NCI-H460 (cell line): ENCODE data around the gene DSPP. TPM values are rescaled to one million over a fixed set of nuclear protein-coding genes. Genes with fewer than 3 reads are reported as not detected.

Experiments used
- DNase-seq: peaks from one replicate; pipeline ENCODE4 v3.0.0-alpha.2; 2016; ENCODE audit warnings: low read depth; ENCODE audit errors: extremely low read depth
- total RNA-seq: library from RNA; depleted of rRNA; stranded (reverse); fragments of >200 nt; shearing (Covaris generic); gene quantifications from 2 replicates; pipeline ENCODE4 v1.2.3, GENCODE V29; 2014; rRNA removed

Gene DSPP
- total RNA-seq, 1 experiment from 2014 or later = not detected

GRCh38 chr4:87624698-87625097 lies 16.4 kb downstream of the DSPP start:
- no peak for DNase-seq

- DNase-seq = no peak
Measured at GRCh38 chr4:87631668-87632067, 23.3 kb downstream of the DSPP start.

- no peak for DNase-seq
Measured at GRCh38 chr4:87632469-87632868, 24.1 kb downstream of the DSPP start.

DNA sequence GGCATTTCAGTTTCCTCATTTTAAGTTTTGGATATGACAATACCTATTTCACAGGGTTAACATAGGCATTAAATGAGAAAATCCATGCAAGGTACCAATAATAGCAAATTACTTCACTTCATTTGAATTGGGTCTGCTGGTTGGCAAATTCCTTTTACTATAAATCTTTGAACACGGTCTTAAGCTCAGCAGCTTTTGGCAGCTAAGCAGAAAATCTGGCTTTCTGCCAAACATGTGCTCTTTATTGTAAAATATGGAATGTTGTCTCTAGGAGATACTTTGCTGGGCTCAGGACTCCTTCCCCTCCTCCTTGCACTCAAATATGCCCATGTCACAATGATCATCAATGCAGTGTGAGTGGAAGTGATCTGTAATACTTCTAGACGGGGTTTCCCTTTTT lies 24.9 kb downstream of the DSPP start:
- no peak for DNase-seq

GRCh38 chr4:87644286-87644685 lies 36.0 kb downstream of the DSPP start:
- no peak for DNase-seq

DNA sequence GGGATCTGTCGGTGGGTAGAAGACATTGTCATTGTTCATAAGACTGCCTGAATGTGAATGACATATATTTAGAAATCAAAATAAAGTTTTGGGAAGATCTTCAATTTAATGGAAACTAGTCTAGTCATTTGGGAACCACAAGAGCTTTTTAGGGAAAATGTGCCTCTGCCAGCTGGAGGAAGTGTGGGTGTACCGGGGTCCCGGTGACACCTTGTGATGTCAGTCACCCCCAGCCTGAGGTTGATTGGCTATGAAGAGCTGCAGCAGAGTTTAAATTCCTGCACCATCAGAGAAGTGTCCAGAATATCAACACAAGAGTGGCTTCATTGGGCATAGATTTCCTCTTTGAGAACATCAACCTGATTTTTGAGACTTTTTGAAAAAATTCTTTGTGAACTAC lies 41.7 kb downstream of the DSPP start, which contains the start of gene DMP1:
Gene DMP1, plus strand, starts transcription at position 301 of the 400 bp plus-strand sequence. CDS start 6,213 bp downstream, outside the sequence.
- DNase-seq = no peak

GRCh38 chr4:87650938-87651337 lies 42.6 kb downstream of the DSPP start:
- no peak for DNase-seq

GRCh38 chr4:87651941-87652340 lies 43.6 kb downstream of the DSPP start:
- DNase-seq = peak; percentile 18

GRCh38 chr4:87654487-87655044 lies 46.2 kb downstream of the DSPP start:
- DNase-seq = no peak

- DNase-seq = peak; percentile 44
Measured at GRCh38 chr4:87657525-87657924, 49.2 kb downstream of the DSPP start.

GRCh38 chr4:87659247-87659931 lies 51.1 kb downstream of the DSPP start:
- no peak for DNase-seq

DNA sequence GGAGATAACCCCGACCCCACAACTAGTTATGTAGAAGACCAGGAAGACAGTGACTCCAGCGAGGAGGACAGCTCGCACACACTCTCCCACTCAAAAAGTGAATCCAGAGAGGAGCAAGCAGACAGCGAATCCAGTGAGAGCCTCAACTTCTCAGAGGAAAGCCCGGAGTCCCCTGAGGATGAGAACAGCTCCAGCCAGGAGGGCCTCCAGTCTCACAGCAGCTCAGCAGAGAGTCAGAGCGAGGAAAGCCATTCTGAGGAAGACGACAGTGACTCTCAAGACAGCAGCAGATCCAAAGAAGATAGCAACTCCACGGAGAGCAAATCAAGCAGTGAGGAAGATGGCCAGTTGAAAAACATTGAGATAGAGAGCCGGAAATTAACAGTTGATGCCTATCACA lies 54.5 kb downstream of the DSPP start:
- DNase-seq = no peak

Other genes starting within 250 kb of the DSPP start
- 57.0 and 64.3 TPM in 2 replicates for gene HSD17B11, start 217.3 kb upstream of the DSPP start, total RNA-seq
- 13.4 and 15.4 TPM in 2 replicates for gene NUDT9, start 186.0 kb upstream of the DSPP start, total RNA-seq
- gene SPARCL1, start 79.2 kb upstream of the DSPP start, total RNA-seq = not detected in 2 replicates
- 0.02 TPM in 1 of 2 replicates, not detected in the other for gene DMP1, start 41.8 kb downstream of the DSPP start, total RNA-seq
- not detected in 2 replicates for gene IBSP, start 191.0 kb downstream of the DSPP start, total RNA-seq
- not detected in 2 replicates for gene MEPE, start 224.4 kb downstream of the DSPP start, total RNA-seq